SJCRH30 (cell line): ENCODE data around the gene ADISSP. TPM values are rescaled to one million over a fixed set of nuclear protein-coding genes. Genes with fewer than 3 reads are reported as not detected.

Experiments
- DNase-seq, 2 experiments: peaks; one replicate each; pipeline ENCODE4 v3.0.0-alpha.2; 2015 to 2020
- H3K27ac ChIP-seq: fragments of 250-450 bp; sonication (Bioruptor Pico); 2 replicates; pipeline ENCODE4 v1.5.1; 2020; ENCODE audit warnings: mild to moderate bottlenecking, moderate library complexity
- H3K27me3 ChIP-seq: fragments of 250-450 bp; sonication (Bioruptor Pico); 2 replicates; pipeline ENCODE4 v1.5.1; 2020; ENCODE audit warnings: mild to moderate bottlenecking, moderate library complexity
- H3K36me3 ChIP-seq: fragments of 250-450 bp; sonication (Bioruptor Pico); 2 replicates; pipeline ENCODE4 v1.5.1; 2020; ENCODE audit warnings: mild to moderate bottlenecking, moderate library complexity
- H3K4me1 ChIP-seq: fragments of 250-450 bp; sonication (Bioruptor Pico); 2 replicates; pipeline ENCODE4 v1.5.1; 2020; ENCODE audit warnings: mild to moderate bottlenecking, moderate library complexity
- H3K4me3 ChIP-seq: fragments of 250-450 bp; sonication (Bioruptor Pico); 2 replicates; pipeline ENCODE4 v1.5.1; 2020; ENCODE audit warnings: mild to moderate bottlenecking, moderate library complexity
- H3K9me3 ChIP-seq: fragments of 250-450 bp; sonication (Bioruptor Pico); replicated peaks from 2 replicates; pipeline ENCODE4 v1.5.1; 2020; ENCODE audit warnings: mild to moderate bottlenecking, moderate library complexity
- total RNA-seq: library from RNA; depleted of rRNA; stranded (reverse); fragments of >200 nt; shearing (Covaris generic); gene quantifications from 2 replicates; pipeline ENCODE4 v1.2.3, GENCODE V29; 2014

Gene ADISSP
- total RNA-seq, 1 experiment from 2014 or later: 44.9 TPM

DNA sequence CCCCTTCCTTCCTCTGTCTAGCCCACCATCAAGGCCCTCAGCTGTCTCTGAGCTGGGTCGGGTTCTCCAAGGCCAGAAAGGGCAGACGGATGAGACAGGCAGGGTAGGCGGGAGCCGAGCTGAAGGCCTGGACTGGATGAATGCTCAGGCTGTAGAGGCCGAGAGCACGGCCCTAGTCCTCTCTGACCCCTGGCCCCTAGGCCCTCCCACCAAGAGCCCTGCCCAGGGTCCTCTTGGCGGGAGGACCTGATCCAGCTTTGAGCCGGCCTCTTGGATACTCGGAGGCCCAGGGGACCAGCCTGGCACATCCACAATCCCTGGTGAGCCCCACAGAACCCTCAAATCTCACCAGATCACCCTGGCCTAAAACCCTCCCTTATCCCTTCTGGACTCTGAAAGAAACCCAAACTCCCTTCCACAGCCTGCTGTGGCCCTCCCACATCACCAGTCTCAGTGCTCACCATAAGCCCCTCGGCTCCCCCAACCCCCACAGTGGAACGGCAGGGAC, 8.2 kb downstream of the ADISSP start:
- no peak for DNase-seq

GRCh38 chr20:3758566-3758965, 9.0 kb downstream of the ADISSP start:
- Histone ChIP-seq H3K4me3 (no peak overlapping the region), H3K27me3 (no peaks in the 10 kb centered on the region)

More for the DNA sequence above, 8.2 kb downstream of the ADISSP start:
- H3K9me3 ChIP-seq: no peaks in the 10 kb centered on the region
- no peak overlapping the region for H3K4me3 ChIP-seq
- H3K4me1 ChIP-seq: no peaks in the 10 kb centered on the region
- peaks cover 5% of the 10 kb centered on the region; the same call in 1 of the 2 replicates for H3K36me3 ChIP-seq
- no peak overlapping the region for H3K27ac ChIP-seq
- no peaks in the 10 kb centered on the region for H3K27me3 ChIP-seq

GRCh38 chr20:3757268-3757667, 10.3 kb downstream of the ADISSP start:
- Histone ChIP-seq H3K4me1 (no peaks in the 10 kb centered on the region), H3K36me3 (peaks cover 5% of the 10 kb centered on the region; the same call in 1 of the 2 replicates), H3K27ac (no peak overlapping the region), H3K9me3 (no peaks in the 10 kb centered on the region), H3K4me3 (no peak overlapping the region), H3K27me3 (no peaks in the 10 kb centered on the region)
- DNase-seq: no peak

More at GRCh38 chr20:3758566-3758965, 9.0 kb downstream of the ADISSP start:
- DNase-seq: no peak
- H3K36me3 ChIP-seq: peaks cover 5% of the 10 kb centered on the region; the same call in 1 of the 2 replicates
- no peaks in the 10 kb centered on the region for H3K9me3 ChIP-seq
- H3K4me1 ChIP-seq: no peaks in the 10 kb centered on the region
- H3K27ac ChIP-seq: no peak overlapping the region

DNA sequence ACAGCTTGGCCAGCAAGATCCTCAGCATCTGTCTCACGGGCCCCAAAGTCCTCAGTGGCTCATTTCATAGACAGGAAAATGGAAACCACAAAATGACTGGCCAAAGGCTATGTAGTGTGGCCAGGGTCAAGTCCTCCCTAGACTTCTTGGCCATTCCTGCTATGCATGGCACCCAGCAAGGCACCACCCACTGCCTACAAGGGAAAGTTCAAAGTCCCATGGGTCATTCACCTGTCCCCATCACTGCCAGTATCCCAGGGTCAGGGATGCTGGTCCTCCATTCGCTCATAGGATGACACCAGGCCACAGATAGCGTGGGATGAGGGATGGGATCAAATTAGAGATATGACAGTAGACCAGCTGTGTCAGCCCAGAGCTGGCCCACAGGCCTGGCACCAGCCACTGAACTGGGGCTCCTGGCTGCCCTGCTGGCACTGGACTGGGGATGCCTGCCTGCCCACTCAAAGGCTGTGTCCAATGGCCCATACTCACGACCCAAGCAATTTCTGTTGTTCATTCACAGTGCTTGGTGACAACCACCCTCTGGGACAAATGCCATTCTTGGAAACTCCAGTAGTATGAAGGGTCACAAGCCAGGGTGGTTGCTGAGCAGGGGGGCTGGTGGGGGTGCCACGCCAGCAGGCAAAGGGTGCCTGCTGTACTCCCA, 11.6 kb downstream of the ADISSP start:
- H3K4me3 ChIP-seq: no peak overlapping the region
- H3K27ac ChIP-seq: no peak overlapping the region
- H3K27me3 ChIP-seq: no peaks in the 10 kb centered on the region
- H3K36me3 ChIP-seq: peaks cover 5% of the 10 kb centered on the region; the same call in 1 of the 2 replicates
- no peaks in the 10 kb centered on the region for H3K4me1 ChIP-seq
- no peak for DNase-seq
- no peaks in the 10 kb centered on the region for H3K9me3 ChIP-seq

GRCh38 chr20:3755269-3755668, 12.3 kb downstream of the ADISSP start:
- no peak for DNase-seq
- no peak overlapping the region for H3K4me3 ChIP-seq
- H3K9me3 ChIP-seq: no peaks in the 10 kb centered on the region
- H3K4me1 ChIP-seq: no peaks in the 10 kb centered on the region
- no peaks in the 10 kb centered on the region for H3K27me3 ChIP-seq
- H3K27ac ChIP-seq: no peak overlapping the region
- peaks cover 5% of the 10 kb centered on the region; the same call in 1 of the 2 replicates for H3K36me3 ChIP-seq

GRCh38 chr20:3754276-3754630, 13.3 kb downstream of the ADISSP start:
- H3K4me1 ChIP-seq: no peaks in the 10 kb centered on the region
- no peak overlapping the region for H3K27ac ChIP-seq
- no peaks in the 10 kb centered on the region for H3K9me3 ChIP-seq
- H3K36me3 ChIP-seq: peaks cover 5% of the 10 kb centered on the region; the same call in 1 of the 2 replicates
- no peaks in the 10 kb centered on the region for H3K27me3 ChIP-seq
- no peak for DNase-seq
- no peak overlapping the region for H3K4me3 ChIP-seq

GRCh38 chr20:3753501-3754275, 13.9 kb downstream of the ADISSP start:
- Histone ChIP-seq H3K4me1 (no peaks in the 10 kb centered on the region), H3K27ac (no peak overlapping the region), H3K36me3 (peaks cover 5% of the 10 kb centered on the region; the same call in 1 of the 2 replicates), H3K27me3 (no peaks in the 10 kb centered on the region), H3K9me3 (no peaks in the 10 kb centered on the region), H3K4me3 (no peak overlapping the region)
- DNase-seq: no peak

DNA sequence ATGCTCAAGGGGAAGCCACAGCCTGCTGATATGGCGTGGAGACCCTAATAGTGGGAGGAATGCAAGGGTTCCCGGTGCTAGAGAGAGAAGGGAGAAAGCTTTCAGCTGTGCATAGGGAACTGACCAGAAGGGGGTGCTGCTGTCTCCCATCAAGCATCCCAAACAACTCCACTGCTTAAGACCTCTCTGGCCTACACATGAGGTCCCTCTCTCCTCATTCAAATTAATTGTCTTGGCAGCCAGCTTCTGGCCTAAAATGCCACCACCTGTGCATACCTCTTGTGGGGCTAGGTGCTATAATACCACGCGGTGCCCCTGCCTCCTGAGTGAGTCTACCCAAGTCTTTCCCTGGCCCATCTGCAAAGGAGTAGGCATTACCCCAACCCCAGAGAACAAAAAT, 14.5 kb downstream of the ADISSP start:
- Histone ChIP-seq H3K9me3 (no peaks in the 10 kb centered on the region), H3K4me3 (no peak overlapping the region), H3K4me1 (no peaks in the 10 kb centered on the region), H3K27me3 (no peaks in the 10 kb centered on the region), H3K36me3 (peaks cover 5% of the 10 kb centered on the region; the same call in 1 of the 2 replicates), H3K27ac (no peak overlapping the region)
- DNase-seq: peak; percentile 34 to 71

GRCh38 chr20:3752386-3752759, 15.2 kb downstream of the ADISSP start:
- H3K27ac ChIP-seq: no peak overlapping the region
- no peak for DNase-seq
- no peaks in the 10 kb centered on the region for H3K9me3 ChIP-seq
- H3K4me1 ChIP-seq: no peaks in the 10 kb centered on the region
- no peak overlapping the region for H3K4me3 ChIP-seq
- no peaks in the 10 kb centered on the region for H3K27me3 ChIP-seq
- no peaks in the 10 kb centered on the region; the same call in 1 of the 2 replicates for H3K36me3 ChIP-seq

GRCh38 chr20:3751675-3752385, 15.7 kb downstream of the ADISSP start:
- Histone ChIP-seq H3K27me3 (no peaks in the 10 kb centered on the region), H3K4me1 (no peaks in the 10 kb centered on the region), H3K4me3 (no peak overlapping the region), H3K9me3 (no peaks in the 10 kb centered on the region), H3K27ac (no peak overlapping the region), H3K36me3 (no peaks in the 10 kb centered on the region; the same call in 1 of the 2 replicates)
- DNase-seq: no peak

DNA sequence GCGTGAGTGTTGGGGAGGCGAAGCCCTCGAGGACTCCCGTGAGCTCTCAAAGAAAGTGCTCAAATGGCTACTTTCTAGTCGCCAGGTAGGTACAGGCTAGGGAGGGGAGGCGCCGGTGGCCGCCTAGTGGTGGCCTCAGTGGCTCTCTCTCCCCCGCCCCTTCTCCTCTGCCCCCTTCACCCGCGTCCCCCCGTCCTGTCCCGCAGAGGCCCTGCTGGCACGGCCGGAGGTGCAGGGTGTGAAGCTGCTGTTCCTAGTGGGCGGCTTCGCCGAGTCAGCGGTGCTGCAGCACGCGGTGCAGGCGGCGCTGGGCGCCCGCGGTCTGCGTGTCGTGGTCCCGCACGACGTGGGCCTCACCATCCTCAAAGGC, 16.3 kb downstream of the ADISSP start:
- H3K4me1 ChIP-seq: no peaks in the 10 kb centered on the region

DNA sequence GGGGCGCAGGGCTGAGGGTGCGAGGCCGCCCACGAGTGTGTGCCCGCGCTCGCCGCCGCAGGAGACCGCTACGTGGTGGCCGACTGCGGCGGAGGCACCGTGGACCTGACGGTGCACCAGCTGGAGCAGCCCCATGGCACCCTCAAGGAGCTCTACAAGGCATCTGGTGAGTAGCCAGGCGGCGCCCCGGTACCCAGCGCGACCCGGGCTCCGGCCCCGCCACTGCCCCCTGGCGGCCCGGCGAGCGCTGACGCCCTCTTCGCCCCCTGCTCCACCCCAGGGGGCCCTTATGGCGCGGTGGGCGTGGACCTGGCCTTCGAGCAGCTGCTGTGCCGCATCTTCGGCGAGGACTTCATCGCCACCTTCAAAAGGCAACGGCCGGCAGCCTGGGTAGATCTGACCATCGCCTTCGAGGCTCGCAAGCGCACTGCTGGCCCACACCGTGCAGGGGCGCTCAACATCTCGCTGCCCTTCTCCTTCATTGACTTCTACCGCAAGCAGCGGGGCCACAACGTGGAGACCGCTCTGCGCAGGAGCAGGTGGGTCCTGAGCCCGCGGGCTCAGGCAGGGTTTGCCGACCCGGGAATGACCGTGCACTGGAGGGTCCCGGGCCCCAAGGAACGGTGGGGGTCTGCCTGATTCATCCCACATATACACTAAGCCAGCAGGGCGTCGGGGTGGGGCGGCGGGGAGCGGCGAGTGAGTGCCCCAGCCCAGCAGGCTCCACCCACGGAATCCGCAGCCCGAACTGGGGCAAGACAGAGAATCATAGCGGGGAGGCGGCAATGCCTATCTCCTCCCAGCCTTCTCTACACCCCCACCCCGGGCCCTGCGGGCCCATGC, 17.6 kb downstream of the ADISSP start:
- H3K27ac ChIP-seq: no peak overlapping the region
- peak overlapping the region; percentile 25; the same call in 1 of the 2 replicates for H3K4me3 ChIP-seq
- H3K4me1 ChIP-seq: no peaks in the 10 kb centered on the region
- peak; percentile 29 to 34 for DNase-seq
- H3K9me3 ChIP-seq: no peaks in the 10 kb centered on the region
- no peaks in the 10 kb centered on the region for H3K27me3 ChIP-seq
- no peaks in the 10 kb centered on the region for H3K36me3 ChIP-seq

More for the DNA sequence above, 16.3 kb downstream of the ADISSP start:
- DNase-seq: no peak
- Histone ChIP-seq H3K27me3 (no peaks in the 10 kb centered on the region), H3K4me3 (no peak overlapping the region), H3K27ac (no peak overlapping the region), H3K9me3 (no peaks in the 10 kb centered on the region), H3K36me3 (no peaks in the 10 kb centered on the region; the same call in 1 of the 2 replicates)

GRCh38 chr20:3749087-3749688, 18.4 kb downstream of the ADISSP start:
- no peak overlapping the region for H3K27ac ChIP-seq
- no peak overlapping the region for H3K4me3 ChIP-seq
- H3K36me3 ChIP-seq: no peaks in the 10 kb centered on the region
- no peaks in the 10 kb centered on the region for H3K4me1 ChIP-seq
- no peaks in the 10 kb centered on the region for H3K27me3 ChIP-seq
- H3K9me3 ChIP-seq: no peaks in the 10 kb centered on the region
- DNase-seq: no peak

DNA sequence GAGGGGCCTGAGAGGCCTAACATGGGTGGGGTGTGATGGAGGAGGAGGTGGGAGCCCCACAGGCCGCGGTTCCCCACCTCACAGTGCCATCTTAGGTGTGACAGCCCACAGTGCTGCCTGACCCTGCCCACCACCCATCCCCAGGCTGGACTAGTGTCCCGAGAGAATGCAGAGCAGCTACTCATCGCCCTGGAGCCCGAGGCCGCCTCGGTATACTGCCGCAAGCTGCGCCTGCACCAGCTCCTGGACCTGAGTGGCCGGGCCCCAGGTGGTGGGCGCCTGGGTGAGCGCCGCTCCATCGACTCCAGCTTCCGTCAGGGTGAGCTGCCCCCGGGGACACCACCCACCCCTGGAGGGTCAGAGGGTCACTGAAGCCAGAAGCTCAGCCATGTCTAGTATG, 19.5 kb downstream of the ADISSP start:
- no peaks in the 10 kb centered on the region for H3K27me3 ChIP-seq
- H3K36me3 ChIP-seq: no peaks in the 10 kb centered on the region
- DNase-seq: no peak
- H3K4me1 ChIP-seq: no peaks in the 10 kb centered on the region
- H3K4me3 ChIP-seq: no peak overlapping the region
- no peaks in the 10 kb centered on the region for H3K9me3 ChIP-seq
- H3K27ac ChIP-seq: no peak overlapping the region
